ENCODE data around the gene MEAK7.

The MEAK7 gene

DNA sequence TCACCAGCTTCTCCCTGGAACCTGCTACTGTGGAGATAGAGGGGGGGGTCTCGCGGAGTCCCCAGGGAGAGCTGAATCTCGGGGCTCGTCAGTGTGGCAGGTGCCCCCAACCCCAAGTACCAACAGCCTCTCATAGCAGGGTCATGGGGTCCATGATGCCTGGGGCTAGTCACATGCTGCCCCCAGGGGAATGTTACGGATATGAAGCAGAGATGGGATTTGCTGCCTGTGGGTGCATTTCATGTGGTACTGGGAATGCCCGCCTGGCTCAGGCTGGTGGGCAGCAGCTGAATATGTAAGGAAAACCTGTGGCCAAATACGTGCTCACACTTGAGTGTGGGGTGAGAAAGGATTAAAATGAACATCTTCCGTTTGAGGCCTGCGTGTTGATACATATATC, 49.4 kb downstream of the MEAK7 start:
- Histone ChIP-seq H3K9me3 (ENCODE audit: control insufficient read depth, low read length) (no peaks in the 10 kb centered on the region), H3K9ac (no peak overlapping the region), H3K4me3 (ENCODE audit: low read depth, low read length) (no peak overlapping the region), H3K36me3 (ENCODE audit: control insufficient read depth, insufficient read depth, low read length) (no peaks in the 10 kb centered on the region), H2AFZ (no peak overlapping the region), H3K27ac (no peak overlapping the region), H3K27me3 (ENCODE audit: control insufficient read depth, insufficient read depth, low read length) (no peaks in the 10 kb centered on the region), H3K79me2 (no peaks in the 10 kb centered on the region), H3K4me2 (ENCODE audit: low read length) (no peak overlapping the region), H3K4me1 (no peaks in the 10 kb centered on the region)
- TF ChIP-seq, protein P1, sequence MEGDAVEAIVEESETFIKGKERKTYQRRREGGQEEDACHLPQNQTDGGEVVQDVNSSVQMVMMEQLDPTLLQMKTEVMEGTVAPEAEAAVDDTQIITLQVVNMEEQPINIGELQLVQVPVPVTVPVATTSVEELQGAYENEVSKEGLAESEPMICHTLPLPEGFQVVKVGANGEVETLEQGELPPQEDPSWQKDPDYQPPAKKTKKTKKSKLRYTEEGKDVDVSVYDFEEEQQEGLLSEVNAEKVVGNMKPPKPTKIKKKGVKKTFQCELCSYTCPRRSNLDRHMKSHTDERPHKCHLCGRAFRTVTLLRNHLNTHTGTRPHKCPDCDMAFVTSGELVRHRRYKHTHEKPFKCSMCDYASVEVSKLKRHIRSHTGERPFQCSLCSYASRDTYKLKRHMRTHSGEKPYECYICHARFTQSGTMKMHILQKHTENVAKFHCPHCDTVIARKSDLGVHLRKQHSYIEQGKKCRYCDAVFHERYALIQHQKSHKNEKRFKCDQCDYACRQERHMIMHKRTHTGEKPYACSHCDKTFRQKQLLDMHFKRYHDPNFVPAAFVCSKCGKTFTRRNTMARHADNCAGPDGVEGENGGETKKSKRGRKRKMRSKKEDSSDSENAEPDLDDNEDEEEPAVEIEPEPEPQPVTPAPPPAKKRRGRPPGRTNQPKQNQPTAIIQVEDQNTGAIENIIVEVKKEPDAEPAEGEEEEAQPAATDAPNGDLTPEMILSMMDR (IDR thresholded peaks at IDR 0.05), result no peak

Data from parathyroid adenoma (tissue), 2 donors.